ENCODE data around the gene TAOK1.

TAOK1 gene

GRCh38 chr17:29565643-29566472 is 175.7 kb downstream of the TAOK1 start:
- TF ChIP-seq CTCF (conservative IDR thresholded peaks at IDR 0.05; ENCODE audit: low read depth): no peak
- POLR2A ChIA-PET (ENCODE audit: low non-redundant PET): no interaction called here
- CTCF ChIA-PET: interaction anchor here (0.6 to 1.4 kb wide), 5 partner anchors 29 to 242 kb away, joined by 3 read pairs; no protein-coding TSS in a partner anchor
- peak overlapping the region; percentile 98 for H3K27ac ChIP-seq
- DNase-seq (ENCODE audit: low spot score): no peak

DNA sequence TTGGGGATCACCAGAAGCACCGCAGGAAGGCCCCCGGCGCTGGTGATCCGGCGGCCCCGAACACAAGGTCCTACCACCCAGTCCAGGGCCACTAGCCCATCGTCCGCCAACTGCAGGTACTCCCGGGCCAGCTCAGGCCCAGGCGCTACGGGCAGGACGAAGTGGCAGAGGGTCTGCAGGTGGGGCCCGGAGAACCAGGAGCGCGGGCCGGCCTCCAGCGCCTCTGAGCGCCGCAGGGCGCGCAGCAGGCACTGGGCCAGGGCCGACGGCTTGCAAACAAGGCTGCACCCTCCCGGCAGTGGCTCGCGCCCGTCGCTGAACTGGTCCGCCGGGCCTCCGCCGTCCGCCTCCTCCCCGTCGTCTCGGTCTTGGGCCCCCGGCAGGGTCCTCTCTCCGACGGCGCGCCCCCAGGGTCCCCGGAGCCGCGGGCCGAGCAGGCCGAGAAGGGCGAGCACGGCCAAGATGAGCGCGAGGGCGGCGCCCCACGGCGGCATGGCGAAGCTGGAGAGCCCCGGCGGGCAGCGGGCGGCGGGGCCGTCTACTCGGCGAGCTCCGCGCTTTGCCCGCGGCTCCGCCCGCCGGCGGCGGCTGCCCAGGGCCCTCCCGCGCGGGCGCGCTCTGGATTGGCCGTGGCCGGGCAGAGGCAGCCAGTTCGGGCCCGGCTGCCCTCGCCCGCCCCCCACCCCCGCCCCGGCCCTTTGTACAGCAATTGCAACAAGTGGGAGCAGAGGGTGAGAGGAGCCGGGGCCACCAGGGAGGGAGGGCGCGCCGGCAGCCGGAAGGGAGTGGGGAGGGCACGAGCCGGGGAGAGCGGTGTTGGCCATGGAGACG is 176.5 kb downstream of the TAOK1 start, which contains the start of gene ABHD15:
Gene ABHD15, minus strand, starts transcription at position 565 of the 831 bp plus-strand sequence. Its CDS starts 71 bp downstream, at position 494.
- peak within 1 kb of the TSS; percentile 98 for H3K27ac ChIP-seq
- no peak for TF ChIP-seq CTCF (conservative IDR thresholded peaks at IDR 0.05; ENCODE audit: low read depth)
- CTCF ChIA-PET: interaction anchor here (0.6 to 1.5 kb wide), 5 partner anchors 22 to 197 kb away, joined by 3 to 7 read pairs (median 3); partner anchors contain the start of gene ANKRD13B
- peak; percentile 77 for DNase-seq (ENCODE audit: low spot score)
- POLR2A ChIA-PET (ENCODE audit: low non-redundant PET): interaction anchor here (1.0 kb wide), 1 partner anchor 175 kb away, joined by 4 read pairs; no protein-coding TSS in a partner anchor

- POLR2A ChIA-PET (ENCODE audit: low non-redundant PET): interaction anchor here (1.0 kb wide), 1 partner anchor 175 kb away, joined by 4 read pairs; no protein-coding TSS in a partner anchor
- H3K27ac ChIP-seq: peak overlapping the region; percentile 98
Measured at GRCh38 chr17:29567304-29567553, 177.1 kb downstream of the TAOK1 start.

GRCh38 chr17:29567554-29568330 is 177.6 kb downstream of the TAOK1 start:
- CTCF ChIA-PET: interaction anchor here (0.5 to 1.5 kb wide), 5 partner anchors 12 to 551 kb away, joined by 3 to 7 read pairs (median 4); partner anchors contain the start of gene ANKRD13B
- peak overlapping the region; percentile 98 for H3K27ac ChIP-seq
- POLR2A ChIA-PET (ENCODE audit: low non-redundant PET): interaction anchor here (1.0 kb wide), 1 partner anchor 176 kb away, joined by 4 read pairs; no protein-coding TSS in a partner anchor
- DNase-seq (ENCODE audit: low spot score): peak; percentile 51
- TF ChIP-seq CTCF (conservative IDR thresholded peaks at IDR 0.05; ENCODE audit: low read depth): peak; percentile 62

More at GRCh38 chr17:29567304-29567553, 177.1 kb downstream of the TAOK1 start:
- TF ChIP-seq CTCF (conservative IDR thresholded peaks at IDR 0.05; ENCODE audit: low read depth): no peak
- no peak for DNase-seq (ENCODE audit: low spot score)
- CTCF ChIA-PET: interaction anchor here (0.6 to 1.5 kb wide), 4 partner anchors 21 to 198 kb away, joined by 3 to 7 read pairs (median 3); partner anchors contain the start of gene ANKRD13B

- ChIA-PET CTCF (interaction anchor here (0.5 to 1.5 kb wide), 5 partner anchors 12 to 551 kb away, joined by 3 to 5 read pairs (median 3); no protein-coding TSS in a partner anchor), POLR2A (ENCODE audit: low non-redundant PET) (interaction anchor here (0.5 kb wide), 1 partner anchor 13 kb away, joined by 6 read pairs; no protein-coding TSS in a partner anchor)
Measured at GRCh38 chr17:29568331-29569244, 178.4 kb downstream of the TAOK1 start, which contains the start of gene TP53I13. Gene TP53I13 (plus strand): TSS chr17:29568701. CDS start chr17:29568759, 58 bp downstream.

More at GRCh38 chr17:29568331-29569244, 178.4 kb downstream of the TAOK1 start, which contains the start of gene TP53I13:
- TF ChIP-seq CTCF (conservative IDR thresholded peaks at IDR 0.05; ENCODE audit: low read depth): no peak
- peak within 1 kb of the TSS; percentile 98 for H3K27ac ChIP-seq
- DNase-seq (ENCODE audit: low spot score): peak; percentile 80

Measured in RWPE1 (cell line).